MCF 10A (cell line): ENCODE measurements around the gene DDHD1. TPM values are rescaled to one million over a fixed set of nuclear protein-coding genes. Genes with fewer than 3 reads are reported as not detected.

Experiments used
- BruUV-seq: library from RNA; stranded (reverse); fragments of 400-500 nt; replicated peaks from 2 replicates; lab custom pipeline; 2021; lab: Mats Ljungman, UMichigan
- CTCF ChIA-PET: fragments of 300-600 bp; sonication (Branson Sonifier 250); formaldehyde crosslinking; extraction: SDS; loops from one replicate; lab custom pipeline; 2021; ENCODE audit warnings: antibody characterized with exemption, inconsistent platforms; lab: Yijun Ruan, JAX
- POLR2A ChIA-PET: fragments of 300-600, 350-650 bp; sonication (Branson Sonifier 250); formaldehyde crosslinking; extraction: SDS; loops from one replicate; lab custom pipeline; 2020; ENCODE audit warnings: antibody characterized with exemption, inconsistent platforms; lab: Yijun Ruan, JAX
- DNase-seq: peaks from one replicate; pipeline ENCODE4 v3.0.0-alpha.2; 2018; ENCODE audit not compliant: unreplicated experiment
- H3K27ac Mint-ChIP-seq: one replicate; pipeline ENCODE4 v1.8.0; 2022; ENCODE audit warnings: mild to moderate bottlenecking, low read depth, mixed read lengths; ENCODE audit not compliant: unreplicated experiment
- H3K27me3 Mint-ChIP-seq: one replicate; pipeline ENCODE4 v1.8.0; 2022; ENCODE audit warnings: mixed read lengths; ENCODE audit not compliant: insufficient read depth, unreplicated experiment
- H3K36me3 Mint-ChIP-seq: one replicate; pipeline ENCODE4 v1.8.0; 2022; ENCODE audit warnings: mild to moderate bottlenecking, moderate library complexity, mixed read lengths; ENCODE audit not compliant: insufficient read depth, unreplicated experiment
- H3K4me1 Mint-ChIP-seq: one replicate; pipeline ENCODE4 v1.8.0; 2022; ENCODE audit warnings: mixed read lengths; ENCODE audit not compliant: insufficient read depth, unreplicated experiment
- H3K4me3 Mint-ChIP-seq: one replicate; pipeline ENCODE4 v1.8.0; 2022; ENCODE audit warnings: mild to moderate bottlenecking, moderate library complexity, mixed read lengths; ENCODE audit not compliant: unreplicated experiment
- H3K9me3 Mint-ChIP-seq: one replicate; pipeline ENCODE4 v1.8.0; 2022; ENCODE audit warnings: mixed read lengths; ENCODE audit not compliant: unreplicated experiment
- CTCF ChIP-seq: fragments of 200-600 bp; IDR thresholded peaks from one replicate; pipeline ENCODE4 v1.8.0; 2022; ENCODE audit warnings: antibody characterized with exemption, mild to moderate bottlenecking; ENCODE audit not compliant: unreplicated experiment
- intact Hi-C: fragments of 100-400 bp; cut with micrococcal nuclease; formaldehyde crosslinking; loops from 2 replicates; pipeline ENCODE4 v1.14.1; 2022
- total RNA-seq: library from RNA; stranded (reverse); gene quantifications from 2 replicates; pipeline ENCODE4 v1.2.3, GENCODE V29; 2022

DDHD1 gene
- total RNA-seq, 1 experiment from 2014 or later = 16.3 TPM

DNA sequence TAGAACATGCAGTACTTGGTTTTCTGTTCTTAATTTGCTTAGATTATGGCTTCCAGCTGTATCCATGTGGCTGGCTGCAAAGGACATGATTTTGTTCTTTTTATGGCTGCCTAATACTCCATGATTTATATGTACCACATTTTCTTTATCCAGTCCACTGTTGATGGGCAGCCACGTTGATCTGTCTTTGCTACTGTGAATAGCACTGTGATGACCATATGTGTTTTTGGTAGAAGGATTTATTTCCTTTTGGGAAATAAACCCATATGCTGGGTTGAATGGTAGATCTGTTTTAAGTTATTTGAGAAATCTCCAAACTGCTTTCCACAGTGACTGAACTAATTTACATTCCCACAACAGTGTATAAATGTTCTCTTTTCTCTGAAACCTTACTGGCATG, 116.1 kb downstream of the DDHD1 start:
- TF ChIP-seq CTCF = no peak
- no peak overlapping the region for H3K4me3 Mint-ChIP-seq
- intact Hi-C loops = no loop called here
- H3K27me3 Mint-ChIP-seq = no peaks in the 10 kb centered on the region
- H3K9me3 Mint-ChIP-seq = no peaks in the 10 kb centered on the region
- H3K4me1 Mint-ChIP-seq = peaks cover 21% of the 10 kb centered on the region
- no TSS peak for BruUV-seq
- DNase-seq = no peak
- peaks cover 15% of the 10 kb centered on the region for H3K36me3 Mint-ChIP-seq
- ChIA-PET CTCF (interaction anchor here (0.8 kb wide), 1 partner anchor 34 kb away, joined by 3 read pairs; no protein-coding TSS in a partner anchor), POLR2A (no interaction called here)
- H3K27ac Mint-ChIP-seq = no peak overlapping the region

DNA sequence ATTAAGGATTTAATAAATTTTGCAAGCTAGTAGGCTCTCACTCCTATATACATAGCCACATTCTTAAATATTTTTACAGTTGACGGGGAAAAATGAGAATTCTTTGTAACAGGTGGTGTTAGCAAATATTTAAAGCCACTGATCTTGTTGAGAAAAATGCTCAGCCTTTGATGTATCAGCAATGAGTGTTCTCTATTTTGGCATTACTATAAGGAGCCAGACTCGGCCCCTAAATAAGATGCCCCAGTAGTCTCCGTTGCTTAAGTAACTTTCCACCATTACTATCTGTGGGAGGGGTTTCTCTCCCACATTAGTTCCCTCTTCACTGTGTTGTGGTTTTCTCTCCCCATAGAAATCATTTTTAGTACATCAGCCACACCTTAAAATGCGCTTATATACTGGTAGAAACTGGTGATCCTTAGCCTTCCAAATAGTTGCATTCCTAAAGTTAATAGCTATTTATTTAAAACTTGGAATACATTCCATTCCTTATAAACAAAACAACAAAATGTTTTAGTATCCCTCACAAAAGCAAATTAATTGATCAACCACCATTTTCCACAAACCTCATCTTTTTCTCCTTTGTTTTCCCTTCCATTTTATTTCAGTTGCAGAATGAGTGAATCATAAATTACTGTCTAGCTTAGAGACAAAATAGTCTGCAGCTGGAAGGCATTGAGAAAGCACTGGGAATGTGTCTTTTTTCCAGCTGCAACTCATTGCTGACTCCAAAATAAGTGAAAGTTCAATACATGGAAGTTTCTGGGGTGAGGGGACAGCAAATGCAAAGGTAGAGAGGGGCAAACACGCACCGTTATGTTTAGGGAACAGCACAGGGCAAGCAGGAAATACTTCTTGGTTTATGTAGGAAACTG, 117.5 kb downstream of the DDHD1 start:
- DNase-seq = no peak
- H3K36me3 Mint-ChIP-seq = peaks cover 13% of the 10 kb centered on the region
- ChIA-PET CTCF (no interaction called here), POLR2A (interaction anchor here (0.6 to 1.3 kb wide), 3 partner anchors 20 to 327 kb away, joined by 3 to 4 read pairs (median 3); no protein-coding TSS in a partner anchor)
- BruUV-seq = no TSS peak
- H3K27me3 Mint-ChIP-seq = no peaks in the 10 kb centered on the region
- H3K9me3 Mint-ChIP-seq = no peaks in the 10 kb centered on the region
- intact Hi-C loops = no loop called here
- H3K4me3 Mint-ChIP-seq = no peak overlapping the region
- H3K27ac Mint-ChIP-seq = no peak overlapping the region
- peaks cover 31% of the 10 kb centered on the region for H3K4me1 Mint-ChIP-seq
- no peak for TF ChIP-seq CTCF

- no TSS peak for BruUV-seq
- H3K27me3 Mint-ChIP-seq = no peaks in the 10 kb centered on the region
- H3K4me3 Mint-ChIP-seq = no peak overlapping the region
- H3K9me3 Mint-ChIP-seq = no peaks in the 10 kb centered on the region
- POLR2A ChIA-PET = interaction anchor here (1.3 to 1.5 kb wide), 2 partner anchors 18 to 21 kb away, joined by 4 to 5 read pairs; no protein-coding TSS in a partner anchor
- TF ChIP-seq CTCF = no peak
- no peak overlapping the region for H3K27ac Mint-ChIP-seq
- CTCF ChIA-PET = interaction anchor here (1.2 kb wide), 1 partner anchor 21 kb away, joined by 3 read pairs; no protein-coding TSS in a partner anchor
- peaks cover 34% of the 10 kb centered on the region for H3K4me1 Mint-ChIP-seq
- H3K36me3 Mint-ChIP-seq = peaks cover 5% of the 10 kb centered on the region
- DNase-seq = no peak
- intact Hi-C loops = no loop called here
Measured at GRCh38 chr14:53034688-53035230, 118.4 kb downstream of the DDHD1 start.

DNA sequence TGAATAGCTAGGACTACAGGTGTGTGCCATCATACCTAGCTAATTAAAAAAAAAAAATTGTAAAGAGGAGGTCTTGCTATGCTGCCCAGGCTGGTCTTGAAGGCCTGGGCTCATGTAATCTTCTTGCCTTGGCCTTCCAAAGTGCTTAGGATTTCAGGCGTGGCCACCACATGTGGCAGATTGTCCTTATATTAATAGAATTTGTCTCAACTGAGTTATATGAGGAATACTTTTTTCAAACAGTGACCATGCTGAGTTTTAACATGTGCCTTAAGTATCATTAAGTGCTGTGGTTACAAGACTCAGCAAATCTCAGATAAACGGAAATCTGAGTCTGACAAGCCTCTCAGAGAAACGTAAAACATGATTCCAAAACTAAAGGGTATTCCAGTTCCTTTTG, 119.1 kb downstream of the DDHD1 start:
- H3K27me3 Mint-ChIP-seq = no peaks in the 10 kb centered on the region
- no peak for DNase-seq
- TF ChIP-seq CTCF = no peak
- BruUV-seq = no TSS peak
- H3K36me3 Mint-ChIP-seq = no peaks in the 10 kb centered on the region
- no peaks in the 10 kb centered on the region for H3K9me3 Mint-ChIP-seq
- no peak overlapping the region for H3K27ac Mint-ChIP-seq
- POLR2A ChIA-PET = interaction anchor here (1.5 to 1.6 kb wide), 2 partner anchors 18 to 82 kb away, joined by 4 to 5 read pairs; partner anchors contain the start of gene FERMT2
- CTCF ChIA-PET = interaction anchor here (0.6 to 1.2 kb wide), 2 partner anchors 12 to 22 kb away, joined by 3 read pairs; no protein-coding TSS in a partner anchor
- intact Hi-C loops = no loop called here
- H3K4me3 Mint-ChIP-seq = no peak overlapping the region
- peaks cover 34% of the 10 kb centered on the region for H3K4me1 Mint-ChIP-seq
